ENCODE measurements around the gene PANX2. TPM values are rescaled to one million over a fixed set of nuclear protein-coding genes. Genes with fewer than 3 reads are reported as not detected.

PANX2 gene
- polyA plus RNA-seq, 1 experiment, result 1.4 TPM

DNA sequence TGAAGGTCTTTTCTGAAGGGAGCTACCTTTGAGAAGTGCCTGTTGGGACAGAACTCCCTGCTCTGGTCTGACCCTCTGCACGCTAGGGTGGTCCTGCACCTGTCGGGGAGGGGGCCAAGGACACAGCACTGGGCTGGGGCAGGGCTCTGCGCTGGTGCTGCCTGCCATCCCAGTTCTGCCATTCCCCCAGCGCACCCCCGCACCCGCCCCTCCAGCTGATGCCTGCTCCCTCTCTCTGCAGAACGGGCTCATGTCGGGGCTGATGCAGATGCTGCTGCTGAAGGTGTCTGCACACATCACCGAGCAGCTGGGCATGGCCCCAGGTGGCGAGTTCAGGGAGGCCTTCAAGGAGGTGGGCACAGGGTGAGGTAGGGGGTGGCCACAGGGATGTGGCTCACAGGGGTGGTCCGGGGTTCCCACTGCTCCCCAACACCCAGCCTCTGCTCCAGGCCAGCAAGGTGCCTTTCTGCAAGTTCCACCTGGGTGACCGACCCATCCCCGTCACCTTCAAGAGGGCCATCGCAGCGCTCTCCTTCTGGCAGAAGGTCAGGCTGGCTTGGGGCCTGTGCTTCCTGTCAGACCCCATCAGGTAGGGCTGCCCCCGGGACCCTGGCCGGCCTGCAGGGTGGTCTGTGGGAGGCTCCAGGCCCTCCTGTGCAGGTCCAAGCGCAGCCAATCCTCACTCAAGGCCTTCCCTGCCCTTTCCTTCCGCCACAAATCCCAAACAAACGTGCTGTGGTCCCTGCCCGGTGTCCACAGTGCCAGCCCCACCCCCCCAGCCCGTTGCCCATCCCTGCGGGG lies 26.7 kb downstream of the PANX2 start:
- CTCF ChIA-PET, result no interaction called here
- Histone ChIP-seq H3K27me3 (ENCODE audit: control insufficient read depth, insufficient read depth, low read length) (no peaks in the 10 kb centered on the region), H3K4me3 (ENCODE audit: low read depth, low read length) (no peak overlapping the region), H3K36me3 (ENCODE audit: control insufficient read depth, insufficient read depth, low read length) (peaks cover 35% of the 10 kb centered on the region)
- POLR2A ChIA-PET, result no interaction called here
- no peak for TF ChIP-seq CTCF (IDR thresholded peaks at IDR 0.05; ENCODE audit: insufficient read depth, low read depth, low read length)
- DNase-seq (ENCODE audit: low read depth), result no peak

DNA sequence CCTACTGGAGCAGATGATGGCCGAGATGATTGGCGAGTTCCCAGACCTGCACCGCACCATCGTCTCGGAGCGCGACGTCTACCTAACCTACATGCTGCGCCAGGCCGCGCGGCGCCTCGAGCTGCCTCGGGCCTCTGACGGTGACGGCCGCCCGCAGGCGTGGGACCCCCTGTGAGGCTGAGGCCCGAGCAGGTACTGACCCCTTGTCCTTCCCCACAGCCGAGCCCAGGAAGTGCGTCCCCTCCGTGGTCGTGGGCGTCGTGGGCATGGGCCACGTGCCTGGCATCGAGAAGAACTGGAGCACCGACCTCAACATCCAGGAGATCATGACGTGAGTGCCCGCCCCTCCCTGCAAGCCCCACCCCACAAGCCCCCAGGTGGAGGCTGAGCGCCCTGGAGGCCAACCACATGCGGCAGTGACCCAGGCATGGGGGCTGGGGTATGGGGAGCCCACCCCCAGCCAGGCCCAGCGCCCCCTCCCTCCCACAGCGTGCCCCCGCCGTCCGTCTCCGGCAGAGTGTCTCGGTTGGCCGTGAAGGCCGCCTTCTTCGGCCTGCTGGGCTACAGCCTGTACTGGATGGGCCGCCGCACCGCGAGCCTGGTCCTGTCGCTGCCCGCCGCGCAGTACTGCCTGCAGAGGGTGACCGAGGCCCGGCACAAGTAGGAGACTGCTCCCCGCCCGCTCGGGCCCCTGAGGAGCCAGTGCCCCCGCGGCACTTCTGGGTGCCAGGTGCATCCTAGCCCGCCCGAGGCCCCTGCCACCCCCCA lies 27.5 kb downstream of the PANX2 start:
- CTCF ChIA-PET, result no interaction called here
- peaks cover 35% of the 10 kb centered on the region for H3K36me3 ChIP-seq (ENCODE audit: control insufficient read depth, insufficient read depth, low read length)
- DNase-seq (ENCODE audit: low read depth), result no peak
- H3K27me3 ChIP-seq (ENCODE audit: control insufficient read depth, insufficient read depth, low read length), result no peaks in the 10 kb centered on the region
- H3K4me3 ChIP-seq (ENCODE audit: low read depth, low read length), result no peak overlapping the region
- TF ChIP-seq CTCF (IDR thresholded peaks at IDR 0.05; ENCODE audit: insufficient read depth, low read depth, low read length), result no peak
- POLR2A ChIA-PET, result no interaction called here

DNA sequence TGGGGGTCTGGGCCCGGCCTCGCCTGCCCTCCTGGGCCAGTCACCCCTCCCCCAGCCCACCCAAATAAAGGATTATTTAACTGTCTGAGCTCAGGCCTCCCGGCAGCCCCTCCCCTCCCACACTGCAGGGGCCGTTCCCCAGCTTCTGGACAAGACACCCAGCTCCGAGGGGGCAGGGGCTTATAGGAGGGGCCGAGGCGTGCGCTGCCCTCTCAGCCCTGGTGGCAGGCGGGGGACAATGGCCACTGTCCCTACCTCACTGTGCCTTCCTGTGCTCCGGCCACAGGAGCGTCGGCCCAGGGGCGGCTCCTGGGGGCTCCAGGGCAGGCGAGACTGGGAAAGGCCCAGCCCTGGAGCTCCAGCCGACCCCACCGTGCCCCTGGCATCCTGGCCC lies 28.1 kb downstream of the PANX2 start:
- Histone ChIP-seq H3K36me3 (ENCODE audit: control insufficient read depth, insufficient read depth, low read length) (peaks cover 30% of the 10 kb centered on the region), H3K4me3 (ENCODE audit: low read depth, low read length) (no peak overlapping the region), H3K27me3 (ENCODE audit: control insufficient read depth, insufficient read depth, low read length) (no peaks in the 10 kb centered on the region)
- no peak for DNase-seq (ENCODE audit: low read depth)
- ChIA-PET POLR2A (no interaction called here), CTCF (no interaction called here)
- TF ChIP-seq CTCF (IDR thresholded peaks at IDR 0.05; ENCODE audit: insufficient read depth, low read depth, low read length), result no peak

DNA sequence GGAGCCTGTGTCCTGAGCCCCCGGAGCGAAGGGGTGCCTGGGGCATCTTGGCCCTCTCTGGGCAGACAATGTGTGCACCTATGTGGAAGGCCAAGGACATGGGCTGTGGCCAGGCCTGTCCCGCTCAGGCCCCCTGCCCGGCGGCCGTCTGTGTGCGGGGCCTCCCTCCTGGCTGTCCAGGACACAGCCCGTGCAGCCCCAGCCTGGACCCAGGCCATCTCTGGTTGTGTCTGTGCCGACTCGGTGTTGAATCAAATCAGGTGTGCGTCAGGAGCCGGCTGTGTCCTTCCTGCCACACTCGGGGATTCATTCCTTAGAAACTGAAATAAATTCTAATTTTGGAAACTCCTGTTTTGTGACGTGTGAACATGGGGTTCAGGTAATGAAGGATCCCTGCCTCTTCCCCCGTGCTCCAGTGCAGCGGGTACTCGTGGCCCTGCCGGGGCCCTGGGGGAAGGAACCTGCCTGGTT lies 28.8 kb downstream of the PANX2 start:
- no peak for TF ChIP-seq CTCF (IDR thresholded peaks at IDR 0.05; ENCODE audit: insufficient read depth, low read depth, low read length)
- Histone ChIP-seq H3K36me3 (ENCODE audit: control insufficient read depth, insufficient read depth, low read length) (peaks cover 23% of the 10 kb centered on the region), H3K27me3 (ENCODE audit: control insufficient read depth, insufficient read depth, low read length) (no peaks in the 10 kb centered on the region), H3K4me3 (ENCODE audit: low read depth, low read length) (no peak overlapping the region)
- ChIA-PET POLR2A (no interaction called here), CTCF (no interaction called here)
- no peak for DNase-seq (ENCODE audit: low read depth)

- Histone ChIP-seq H3K27me3 (ENCODE audit: control insufficient read depth, insufficient read depth, low read length) (no peaks in the 10 kb centered on the region), H3K4me3 (ENCODE audit: low read depth, low read length) (peak overlapping the region; percentile 61), H3K36me3 (ENCODE audit: control insufficient read depth, insufficient read depth, low read length) (peaks cover 18% of the 10 kb centered on the region)
- no peak for DNase-seq (ENCODE audit: low read depth)
- CTCF ChIA-PET, result no interaction called here
- POLR2A ChIA-PET, result no interaction called here
- no peak for TF ChIP-seq CTCF (IDR thresholded peaks at IDR 0.05; ENCODE audit: insufficient read depth, low read depth, low read length)
Observed at GRCh38 chr22:50199829-50200460, 29.4 kb downstream of the PANX2 start.
